RCC 7860 (cell line): ENCODE measurements around the gene ZDHHC19.
"Not testable (repeated sequence)": the region's sequence is repeated elsewhere in the genome, so short reads cannot be mapped to it uniquely, and the experiment has no call there.

Experiments used
- DNase-seq: peaks from one replicate; pipeline ENCODE4 v3.0.0-alpha.2; 2015; ENCODE audit warnings: low spot score
- FAIRE-seq: peaks from 2 replicates; lab custom pipeline; 2012; peaks lifted over from hg19 to GRCh38; lab: Jason Lieb, UNC

ZDHHC19 gene

GRCh38 chr3:196205442-196206205, 5.6 kb downstream of the ZDHHC19 start:
- not testable (repeated sequence) for DNase-seq, FAIRE-seq

- FAIRE-seq, result no peak
Measured at GRCh38 chr3:196203846-196204245, 7.4 kb downstream of the ZDHHC19 start.

GRCh38 chr3:196202516-196202970, 8.7 kb downstream of the ZDHHC19 start:
- DNase-seq (no peak), FAIRE-seq (no peak)

More at GRCh38 chr3:196203846-196204245, 7.4 kb downstream of the ZDHHC19 start:
- no peak for DNase-seq

- FAIRE-seq, result no peak
- DNase-seq, result no peak
Measured at GRCh38 chr3:196198771-196199753, 12.1 kb downstream of the ZDHHC19 start.

- DNase-seq (no peak), FAIRE-seq (no peak)
Measured at GRCh38 chr3:196198081-196198675, 13.0 kb downstream of the ZDHHC19 start.

- FAIRE-seq, result no peak
Measured at GRCh38 chr3:196197524-196197923, 13.7 kb downstream of the ZDHHC19 start.

GRCh38 chr3:196195664-196196265, 15.4 kb downstream of the ZDHHC19 start:
- no peak for DNase-seq

More at GRCh38 chr3:196197524-196197923, 13.7 kb downstream of the ZDHHC19 start:
- no peak for DNase-seq

GRCh38 chr3:196194542-196194915, 16.7 kb downstream of the ZDHHC19 start:
- no peak for FAIRE-seq
- no peak for DNase-seq

More at GRCh38 chr3:196195664-196196265, 15.4 kb downstream of the ZDHHC19 start:
- FAIRE-seq, result no peak

GRCh38 chr3:196193736-196194541, 17.3 kb downstream of the ZDHHC19 start:
- FAIRE-seq (no peak), DNase-seq (no peak)

- DNase-seq (no peak), FAIRE-seq (no peak)
Measured at GRCh38 chr3:196193133-196193735, 18.0 kb downstream of the ZDHHC19 start.

GRCh38 chr3:196192524-196193051, 18.6 kb downstream of the ZDHHC19 start:
- DNase-seq (no peak), FAIRE-seq (no peak)

GRCh38 chr3:196192036-196192523, 19.1 kb downstream of the ZDHHC19 start:
- DNase-seq, result no peak
- no peak for FAIRE-seq

- no peak for DNase-seq
- no peak for FAIRE-seq
Measured at GRCh38 chr3:196189566-196190347, 21.4 kb downstream of the ZDHHC19 start.

- FAIRE-seq (no peak), DNase-seq (no peak)
Measured at GRCh38 chr3:196186651-196187573, 24.3 kb downstream of the ZDHHC19 start.

GRCh38 chr3:196184881-196185280, 26.3 kb downstream of the ZDHHC19 start:
- DNase-seq (no peak), FAIRE-seq (no peak)

GRCh38 chr3:196184169-196184432, 27.1 kb downstream of the ZDHHC19 start:
- DNase-seq, FAIRE-seq: not testable (repeated sequence)

- DNase-seq (no peak), FAIRE-seq (no peak)
Measured at GRCh38 chr3:196181127-196181546, 30.1 kb downstream of the ZDHHC19 start.
